Nephron progenitor cell (in vitro differentiated cells): ENCODE data around the gene TKTL1.

Experiments
- DNase-seq: peaks from one replicate; pipeline ENCODE4 v3.0.0; 2021
- H3K27ac Mint-ChIP-seq: 2 replicates; pipeline ENCODE4 v1.8.0; 2021; ENCODE audit warnings: mild to moderate bottlenecking, moderate library complexity, mixed read lengths
- H3K27me3 Mint-ChIP-seq: 2 replicates; pipeline ENCODE4 v1.8.0; 2021; ENCODE audit warnings: mild to moderate bottlenecking, low read depth, mixed read lengths; ENCODE audit not compliant: poor library complexity
- H3K36me3 Mint-ChIP-seq: 2 replicates; pipeline ENCODE4 v1.8.0; 2021; ENCODE audit warnings: low read depth, mixed read lengths
- H3K4me1 Mint-ChIP-seq: 2 replicates; pipeline ENCODE4 v1.8.0; 2021; ENCODE audit warnings: mixed read lengths
- H3K4me3 Mint-ChIP-seq: 2 replicates; pipeline ENCODE4 v1.8.0; 2021; ENCODE audit warnings: mild to moderate bottlenecking, moderate library complexity, mixed read lengths
- H3K9me3 Mint-ChIP-seq: 2 replicates; pipeline ENCODE4 v1.8.0; 2021; ENCODE audit warnings: mild to moderate bottlenecking, moderate library complexity, mixed read lengths
- CTCF ChIP-seq: fragments of 200-600 bp; sonication (generic); IDR thresholded peaks from 2 replicates; pipeline ENCODE4 v1.5.0; 2021; ENCODE audit warnings: antibody characterized with exemption

Gene TKTL1

GRCh38 chrX:154362085-154362742 is 66.6 kb downstream of the TKTL1 start:
- DNase-seq, result no peak
- Mint-ChIP-seq H3K4me1 (peaks cover 5% of the 10 kb centered on the region), H3K27me3 (no peaks in the 10 kb centered on the region), H3K36me3 (peaks cover 16% of the 10 kb centered on the region), H3K4me3 (no peak overlapping the region), H3K9me3 (peaks cover 42% of the 10 kb centered on the region), H3K27ac (no peak overlapping the region)
- no peak for TF ChIP-seq CTCF

- Mint-ChIP-seq H3K9me3 (peaks cover 32% of the 10 kb centered on the region), H3K4me1 (peaks cover 5% of the 10 kb centered on the region), H3K27me3 (no peaks in the 10 kb centered on the region), H3K27ac (no peak overlapping the region), H3K4me3 (no peak overlapping the region), H3K36me3 (peaks cover 11% of the 10 kb centered on the region)
- TF ChIP-seq CTCF, result no peak
- no peak for DNase-seq
Observed at GRCh38 chrX:154363706-154364439, 68.3 kb downstream of the TKTL1 start.

GRCh38 chrX:154365052-154365600 is 69.5 kb downstream of the TKTL1 start:
- no peak for TF ChIP-seq CTCF
- Mint-ChIP-seq H3K36me3 (peaks cover 9% of the 10 kb centered on the region), H3K9me3 (peaks cover 36% of the 10 kb centered on the region), H3K27me3 (no peaks in the 10 kb centered on the region), H3K27ac (no peak overlapping the region), H3K4me1 (peaks cover 5% of the 10 kb centered on the region), H3K4me3 (no peak overlapping the region)
- DNase-seq, result no peak

GRCh38 chrX:154365997-154366665 is 70.5 kb downstream of the TKTL1 start:
- no peak overlapping the region for H3K27ac Mint-ChIP-seq
- H3K27me3 Mint-ChIP-seq, result no peaks in the 10 kb centered on the region
- peaks cover 5% of the 10 kb centered on the region for H3K4me1 Mint-ChIP-seq
- peaks cover 31% of the 10 kb centered on the region for H3K9me3 Mint-ChIP-seq
- H3K36me3 Mint-ChIP-seq, result peaks cover 9% of the 10 kb centered on the region
- TF ChIP-seq CTCF, result no peak
- no peak overlapping the region for H3K4me3 Mint-ChIP-seq
- no peak for DNase-seq

- no peaks in the 10 kb centered on the region for H3K27me3 Mint-ChIP-seq
- peaks cover 30% of the 10 kb centered on the region for H3K9me3 Mint-ChIP-seq
- no peak for DNase-seq
- H3K4me1 Mint-ChIP-seq, result peaks cover 5% of the 10 kb centered on the region
- no peak overlapping the region for H3K4me3 Mint-ChIP-seq
- TF ChIP-seq CTCF, result no peak
- no peak overlapping the region for H3K27ac Mint-ChIP-seq
- H3K36me3 Mint-ChIP-seq, result peaks cover 9% of the 10 kb centered on the region
Observed at GRCh38 chrX:154366666-154367055, 71.1 kb downstream of the TKTL1 start.
